ENCODE results near the gene KLHL21. TPM values are rescaled to one million over a fixed set of nuclear protein-coding genes. Genes with fewer than 3 reads are reported as not detected.

KLHL21 gene
- total RNA-seq, 1 donor from 2014 or later, result 42.3 TPM

GRCh38 chr1:6603238-6603914 is 707 bp upstream of the KLHL21 start:
- Histone ChIP-seq H3K79me2 (ENCODE audit: insufficient read depth, low read length) (peaks cover 41% of the 10 kb centered on the region), H3K27me3 (ENCODE audit: insufficient read depth, low read length) (no peaks in the 10 kb centered on the region), H3K4me3 (ENCODE audit: insufficient read depth, low read depth, low read length) (peak overlapping the region; percentile 62), H3K4me2 (ENCODE audit: low read length) (peak overlapping the region; percentile 94), H3K36me3 (ENCODE audit: insufficient read depth, low read length) (no peaks in the 10 kb centered on the region), H3K4me1 (ENCODE audit: insufficient read depth, low read length) (peaks cover 39% of the 10 kb centered on the region), H3K27ac (ENCODE audit: low read depth, low read length) (peak overlapping the region; percentile 95), H2AFZ (ENCODE audit: low read depth, low read length) (peak overlapping the region; percentile 76), H4K20me1 (ENCODE audit: insufficient read depth, low read length) (peaks cover 34% of the 10 kb centered on the region), H3K9ac (ENCODE audit: low read length) (peak overlapping the region; percentile 90), H3K9me3 (ENCODE audit: insufficient read depth, low read depth, low read length) (no peaks in the 10 kb centered on the region)
- H3K36me3 Mint-ChIP-seq (ENCODE audit: low read depth, unreplicated experiment), result peaks cover 6% of the 10 kb centered on the region
- H3K9me3 Mint-ChIP-seq (ENCODE audit: unreplicated experiment), result no peaks in the 10 kb centered on the region
- H3K4me1 Mint-ChIP-seq (ENCODE audit: low read depth, unreplicated experiment), result peaks cover 15% of the 10 kb centered on the region
- FAIRE-seq, result no peak
- H3K27me3 Mint-ChIP-seq (ENCODE audit: low read depth, unreplicated experiment), result no peaks in the 10 kb centered on the region
- H3K27ac Mint-ChIP-seq (ENCODE audit: unreplicated experiment), result peak overlapping the region; percentile 99
- peak; percentile 77 for DNase-seq (ENCODE audit: low read depth)
- peak overlapping the region; percentile 80 for H3K4me3 Mint-ChIP-seq (ENCODE audit: unreplicated experiment)
- TF ChIP-seq EZH2 (IDR thresholded peaks at IDR 0.05; ENCODE audit: insufficient read depth, low read length), result no peak
- TF ChIP-seq CTCF (IDR thresholded peaks at IDR 0.05; ENCODE audit: insufficient read depth, low read depth, low read length), result no peak

GRCh38 chr1:6601923-6602668 is 573 bp downstream of the KLHL21 start:
- Histone ChIP-seq H3K27ac (ENCODE audit: low read depth, low read length) (peak overlapping the region; percentile 95), H3K4me2 (ENCODE audit: low read length) (peak overlapping the region; percentile 94), H3K36me3 (ENCODE audit: insufficient read depth, low read length) (peaks cover 3% of the 10 kb centered on the region), H3K79me2 (ENCODE audit: insufficient read depth, low read length) (peaks cover 51% of the 10 kb centered on the region), H2AFZ (ENCODE audit: low read depth, low read length) (peak overlapping the region; percentile 39), H4K20me1 (ENCODE audit: insufficient read depth, low read length) (peaks cover 47% of the 10 kb centered on the region), H3K9me3 (ENCODE audit: insufficient read depth, low read depth, low read length) (no peaks in the 10 kb centered on the region), H3K4me3 (ENCODE audit: insufficient read depth, low read depth, low read length) (peak overlapping the region; percentile 77), H3K27me3 (ENCODE audit: insufficient read depth, low read length) (no peaks in the 10 kb centered on the region), H3K4me1 (ENCODE audit: insufficient read depth, low read length) (peaks cover 39% of the 10 kb centered on the region), H3K9ac (ENCODE audit: low read length) (peak overlapping the region; percentile 90)
- Mint-ChIP-seq H3K4me3 (ENCODE audit: unreplicated experiment) (peak overlapping the region; percentile 98), H3K27me3 (ENCODE audit: low read depth, unreplicated experiment) (no peaks in the 10 kb centered on the region), H3K27ac (ENCODE audit: unreplicated experiment) (peak overlapping the region; percentile 93), H3K4me1 (ENCODE audit: low read depth, unreplicated experiment) (peaks cover 15% of the 10 kb centered on the region), H3K9me3 (ENCODE audit: unreplicated experiment) (no peaks in the 10 kb centered on the region), H3K36me3 (ENCODE audit: low read depth, unreplicated experiment) (peaks cover 7% of the 10 kb centered on the region)
- DNase-seq (ENCODE audit: low read depth) (peak; percentile 58), FAIRE-seq (no peak)
- no peak for TF ChIP-seq CTCF (IDR thresholded peaks at IDR 0.05; ENCODE audit: insufficient read depth, low read depth, low read length)
- no peak for TF ChIP-seq EZH2 (IDR thresholded peaks at IDR 0.05; ENCODE audit: insufficient read depth, low read length)

Data from astrocyte (in vitro differentiated cells and primary cell).